PFSK-1 (cell line): Measurements from ENCODE around the gene ZNF281.

Source experiments
- POLR2AphosphoS5 ChIP-seq: IDR thresholded peaks from 2 replicates; pipeline ENCODE4 v1.6.1; 2012; ENCODE audit warnings: low read depth, mild to moderate bottlenecking, control low read depth, low read length, moderate library complexity
- TAF1 ChIP-seq: IDR thresholded peaks from 2 replicates; pipeline ENCODE4 v1.6.1; 2012; ENCODE audit warnings: low read length, control low read depth, borderline replicate concordance; ENCODE audit not compliant: insufficient read depth
- TF ChIP-seq, protein P1 (sequence below), 2 experiments: IDR thresholded peaks; 2 replicates each; pipeline versions ENCODE4 v1.6.1 to v1.8.0; 2011 to 2012; ENCODE audit warnings: low read depth in 2 of 2, low read length in 2 of 2, control low read depth in 1 of 2, inconsistent platforms in 1 of 2, mild to moderate bottlenecking in 1 of 2, moderate library complexity in 1 of 2; ENCODE audit not compliant: insufficient read depth in 1 of 2

GRCh38 chr1:200388791-200389190 is 21.0 kb downstream of the ZNF281 start:
- TF ChIP-seq POLR2AphosphoS5: no peak
- TF ChIP-seq TAF1: no peak
- TF ChIP-seq, protein P1, sequence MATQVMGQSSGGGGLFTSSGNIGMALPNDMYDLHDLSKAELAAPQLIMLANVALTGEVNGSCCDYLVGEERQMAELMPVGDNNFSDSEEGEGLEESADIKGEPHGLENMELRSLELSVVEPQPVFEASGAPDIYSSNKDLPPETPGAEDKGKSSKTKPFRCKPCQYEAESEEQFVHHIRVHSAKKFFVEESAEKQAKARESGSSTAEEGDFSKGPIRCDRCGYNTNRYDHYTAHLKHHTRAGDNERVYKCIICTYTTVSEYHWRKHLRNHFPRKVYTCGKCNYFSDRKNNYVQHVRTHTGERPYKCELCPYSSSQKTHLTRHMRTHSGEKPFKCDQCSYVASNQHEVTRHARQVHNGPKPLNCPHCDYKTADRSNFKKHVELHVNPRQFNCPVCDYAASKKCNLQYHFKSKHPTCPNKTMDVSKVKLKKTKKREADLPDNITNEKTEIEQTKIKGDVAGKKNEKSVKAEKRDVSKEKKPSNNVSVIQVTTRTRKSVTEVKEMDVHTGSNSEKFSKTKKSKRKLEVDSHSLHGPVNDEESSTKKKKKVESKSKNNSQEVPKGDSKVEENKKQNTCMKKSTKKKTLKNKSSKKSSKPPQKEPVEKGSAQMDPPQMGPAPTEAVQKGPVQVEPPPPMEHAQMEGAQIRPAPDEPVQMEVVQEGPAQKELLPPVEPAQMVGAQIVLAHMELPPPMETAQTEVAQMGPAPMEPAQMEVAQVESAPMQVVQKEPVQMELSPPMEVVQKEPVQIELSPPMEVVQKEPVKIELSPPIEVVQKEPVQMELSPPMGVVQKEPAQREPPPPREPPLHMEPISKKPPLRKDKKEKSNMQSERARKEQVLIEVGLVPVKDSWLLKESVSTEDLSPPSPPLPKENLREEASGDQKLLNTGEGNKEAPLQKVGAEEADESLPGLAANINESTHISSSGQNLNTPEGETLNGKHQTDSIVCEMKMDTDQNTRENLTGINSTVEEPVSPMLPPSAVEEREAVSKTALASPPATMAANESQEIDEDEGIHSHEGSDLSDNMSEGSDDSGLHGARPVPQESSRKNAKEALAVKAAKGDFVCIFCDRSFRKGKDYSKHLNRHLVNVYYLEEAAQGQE (IDR thresholded peaks at IDR 0.05; ENCODE audit: insufficient read depth in 1 of 2, low read depth in 2 of 2, low read length in 2 of 2): no peak
